ENCODE data around the gene CADPS.

GRCh38 chr3:62571916-62572315 lies 303.3 kb downstream of the CADPS start:
- TF ChIP-seq, protein P1, sequence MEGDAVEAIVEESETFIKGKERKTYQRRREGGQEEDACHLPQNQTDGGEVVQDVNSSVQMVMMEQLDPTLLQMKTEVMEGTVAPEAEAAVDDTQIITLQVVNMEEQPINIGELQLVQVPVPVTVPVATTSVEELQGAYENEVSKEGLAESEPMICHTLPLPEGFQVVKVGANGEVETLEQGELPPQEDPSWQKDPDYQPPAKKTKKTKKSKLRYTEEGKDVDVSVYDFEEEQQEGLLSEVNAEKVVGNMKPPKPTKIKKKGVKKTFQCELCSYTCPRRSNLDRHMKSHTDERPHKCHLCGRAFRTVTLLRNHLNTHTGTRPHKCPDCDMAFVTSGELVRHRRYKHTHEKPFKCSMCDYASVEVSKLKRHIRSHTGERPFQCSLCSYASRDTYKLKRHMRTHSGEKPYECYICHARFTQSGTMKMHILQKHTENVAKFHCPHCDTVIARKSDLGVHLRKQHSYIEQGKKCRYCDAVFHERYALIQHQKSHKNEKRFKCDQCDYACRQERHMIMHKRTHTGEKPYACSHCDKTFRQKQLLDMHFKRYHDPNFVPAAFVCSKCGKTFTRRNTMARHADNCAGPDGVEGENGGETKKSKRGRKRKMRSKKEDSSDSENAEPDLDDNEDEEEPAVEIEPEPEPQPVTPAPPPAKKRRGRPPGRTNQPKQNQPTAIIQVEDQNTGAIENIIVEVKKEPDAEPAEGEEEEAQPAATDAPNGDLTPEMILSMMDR (IDR thresholded peaks at IDR 0.05), result no peak
- no peak for TF ChIP-seq POLR2A (IDR thresholded peaks at IDR 0.05)
